GM18498 (cell line): Measurements from ENCODE around the gene MEIS1.

Experiments
- ATAC-seq: cut with Tn5 transposase; IDR thresholded peaks from one replicate; pipeline ENCODE4 v1.9.1; 2021; ENCODE audit warnings: mild to moderate bottlenecking, moderate library complexity; ENCODE audit not compliant: unreplicated experiment

Gene MEIS1

GRCh38 chr2:66531567-66531966 lies 96.6 kb downstream of the MEIS1 start:
- no peak for ATAC-seq

GRCh38 chr2:66532972-66533868 lies 98.3 kb downstream of the MEIS1 start:
- ATAC-seq = no peak

GRCh38 chr2:66534461-66534860 lies 99.5 kb downstream of the MEIS1 start:
- ATAC-seq = no peak

DNA sequence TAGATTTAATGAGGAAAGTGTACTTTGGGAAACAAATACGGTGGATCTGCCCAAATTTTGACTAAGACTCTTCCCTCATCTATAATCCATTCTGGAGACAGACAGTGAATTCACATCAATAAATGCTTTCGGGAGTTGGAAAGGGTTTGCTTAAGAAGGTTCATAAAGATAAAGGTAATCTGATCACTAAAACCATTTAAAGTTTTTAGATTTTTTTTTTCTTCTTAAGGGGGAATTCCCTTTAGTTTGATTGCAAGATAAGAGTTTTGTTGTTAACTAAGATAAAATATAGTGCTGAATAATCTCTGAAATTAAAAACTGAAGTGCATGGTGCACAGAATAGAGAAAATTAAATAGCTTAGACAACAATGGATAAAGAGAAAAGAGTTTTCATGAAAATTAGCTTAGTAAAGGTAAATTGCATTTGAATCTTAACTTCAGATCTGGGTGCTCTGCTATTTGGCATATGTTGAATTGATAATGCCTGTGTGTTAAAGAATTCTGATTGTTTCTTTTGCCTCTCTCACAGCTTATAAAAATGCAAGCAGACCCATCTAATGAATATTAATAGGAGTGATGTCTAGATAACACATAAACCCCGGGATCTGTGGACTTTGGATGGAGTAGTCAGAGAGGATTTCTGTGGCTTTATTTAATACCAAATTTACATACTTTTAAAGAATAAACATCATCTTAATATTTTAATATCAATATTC lies 100.8 kb downstream of the MEIS1 start:
- no peak for ATAC-seq

- ATAC-seq = no peak
Observed at GRCh38 chr2:66536290-66536673, 101.4 kb downstream of the MEIS1 start.

- ATAC-seq = no peak
Observed at GRCh38 chr2:66536997-66537396, 102.1 kb downstream of the MEIS1 start.

- ATAC-seq = no peak
Observed at GRCh38 chr2:66538291-66538690, 103.4 kb downstream of the MEIS1 start.

- no peak for ATAC-seq
Observed at GRCh38 chr2:66539452-66539851, 104.5 kb downstream of the MEIS1 start.

DNA sequence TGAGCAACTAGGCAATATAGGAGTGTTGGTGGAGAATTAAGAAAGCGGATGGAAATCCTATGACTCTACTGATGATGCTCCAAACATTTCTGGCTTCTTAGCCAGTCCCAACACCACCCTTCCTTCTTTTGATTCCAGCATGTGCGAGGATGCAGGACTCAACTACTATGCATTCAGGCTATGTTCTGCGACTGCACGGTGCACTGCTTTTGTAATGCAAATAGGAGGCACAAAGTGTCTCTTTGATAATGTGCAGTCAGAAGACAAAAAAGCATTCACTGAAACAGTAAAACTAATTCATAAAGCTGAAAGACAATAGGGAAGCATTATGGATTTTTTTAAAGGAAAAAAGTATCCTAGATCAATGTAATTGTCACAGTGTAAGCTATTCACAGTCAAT lies 106.7 kb downstream of the MEIS1 start:
- ATAC-seq = no peak

GRCh38 chr2:66543257-66543767 lies 108.4 kb downstream of the MEIS1 start:
- no peak for ATAC-seq

DNA sequence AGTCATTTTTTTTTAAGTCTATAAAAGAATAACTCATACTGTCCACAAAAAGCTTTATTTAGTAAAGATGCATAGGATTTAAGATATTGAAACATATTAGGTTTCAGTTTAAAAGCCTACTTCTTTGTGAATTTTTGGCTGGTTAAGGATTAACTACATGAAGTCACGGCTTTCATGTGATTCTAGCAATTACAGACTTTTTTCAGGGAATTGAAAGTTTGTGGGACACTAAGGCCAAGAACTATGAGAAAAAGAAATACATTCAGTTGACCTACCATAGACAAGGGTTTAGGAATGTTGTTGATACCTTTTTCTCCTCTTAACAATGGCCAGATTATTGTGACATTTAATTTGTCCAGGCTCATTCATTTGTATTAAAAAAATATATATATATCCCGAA lies 109.3 kb downstream of the MEIS1 start:
- no peak for ATAC-seq

DNA sequence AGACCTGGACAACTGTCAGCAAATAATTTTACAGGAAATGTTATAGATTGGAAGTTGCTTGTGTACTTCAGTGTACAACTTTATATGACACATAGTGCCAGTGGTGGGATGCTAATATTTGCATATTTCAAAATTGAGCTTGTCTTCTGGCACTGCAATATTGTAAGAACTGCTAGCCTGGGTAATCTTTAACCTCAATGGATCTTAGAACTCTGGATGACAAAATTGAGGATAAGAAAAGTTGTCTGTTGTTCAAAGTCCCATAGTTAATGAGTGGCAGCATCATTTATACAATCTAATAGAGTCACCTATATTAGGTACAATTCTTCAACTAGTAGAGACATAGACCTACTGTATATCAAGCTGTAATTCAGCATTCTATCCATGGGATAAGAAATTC lies 110.3 kb downstream of the MEIS1 start:
- no peak for ATAC-seq

- no peak for ATAC-seq
Observed at GRCh38 chr2:66547118-66547517, 112.2 kb downstream of the MEIS1 start.

GRCh38 chr2:66547887-66548286 lies 113.0 kb downstream of the MEIS1 start:
- no peak for ATAC-seq

DNA sequence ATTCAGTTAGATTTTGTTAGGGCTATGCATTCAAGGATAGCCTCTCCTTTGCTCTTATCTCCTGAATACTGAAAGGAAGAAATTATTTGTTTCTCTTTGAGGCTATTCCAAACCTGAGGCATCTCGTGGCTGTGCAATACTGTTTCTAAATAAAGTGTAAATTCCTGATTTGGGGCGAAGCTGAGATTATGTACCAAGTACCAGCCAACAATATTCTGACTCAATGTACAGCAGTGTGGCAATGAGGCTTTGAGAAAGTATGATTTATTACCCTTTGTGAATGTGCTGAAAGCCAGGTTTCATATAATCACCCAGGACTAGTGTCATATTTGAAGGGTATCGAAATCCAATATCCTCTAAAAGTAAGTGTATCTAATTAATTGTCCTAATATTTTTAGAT lies 113.5 kb downstream of the MEIS1 start:
- no peak for ATAC-seq

- no peak for ATAC-seq
Observed at GRCh38 chr2:66550826-66551225, 115.9 kb downstream of the MEIS1 start.

- ATAC-seq = no peak
Observed at GRCh38 chr2:66553370-66553769, 118.4 kb downstream of the MEIS1 start.

DNA sequence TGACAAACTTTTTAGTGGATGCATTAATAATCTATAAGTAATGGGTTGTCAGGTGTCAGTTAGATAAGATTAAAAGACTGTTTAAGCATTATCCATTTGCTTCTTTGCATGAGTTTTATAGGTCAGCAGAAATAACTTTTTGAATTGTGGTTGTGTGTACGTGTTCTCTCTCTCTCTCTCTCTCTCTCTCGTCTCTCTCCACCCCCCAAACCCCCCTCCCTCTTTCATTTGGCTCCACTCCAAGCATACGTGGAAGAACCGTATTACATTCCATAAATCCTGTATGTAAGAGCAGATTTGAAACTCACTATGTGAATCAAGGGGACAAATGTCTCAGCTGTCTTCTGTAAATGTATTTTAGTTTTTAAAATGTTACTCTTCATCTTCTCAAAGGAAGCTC lies 120.2 kb downstream of the MEIS1 start:
- no peak for ATAC-seq

DNA sequence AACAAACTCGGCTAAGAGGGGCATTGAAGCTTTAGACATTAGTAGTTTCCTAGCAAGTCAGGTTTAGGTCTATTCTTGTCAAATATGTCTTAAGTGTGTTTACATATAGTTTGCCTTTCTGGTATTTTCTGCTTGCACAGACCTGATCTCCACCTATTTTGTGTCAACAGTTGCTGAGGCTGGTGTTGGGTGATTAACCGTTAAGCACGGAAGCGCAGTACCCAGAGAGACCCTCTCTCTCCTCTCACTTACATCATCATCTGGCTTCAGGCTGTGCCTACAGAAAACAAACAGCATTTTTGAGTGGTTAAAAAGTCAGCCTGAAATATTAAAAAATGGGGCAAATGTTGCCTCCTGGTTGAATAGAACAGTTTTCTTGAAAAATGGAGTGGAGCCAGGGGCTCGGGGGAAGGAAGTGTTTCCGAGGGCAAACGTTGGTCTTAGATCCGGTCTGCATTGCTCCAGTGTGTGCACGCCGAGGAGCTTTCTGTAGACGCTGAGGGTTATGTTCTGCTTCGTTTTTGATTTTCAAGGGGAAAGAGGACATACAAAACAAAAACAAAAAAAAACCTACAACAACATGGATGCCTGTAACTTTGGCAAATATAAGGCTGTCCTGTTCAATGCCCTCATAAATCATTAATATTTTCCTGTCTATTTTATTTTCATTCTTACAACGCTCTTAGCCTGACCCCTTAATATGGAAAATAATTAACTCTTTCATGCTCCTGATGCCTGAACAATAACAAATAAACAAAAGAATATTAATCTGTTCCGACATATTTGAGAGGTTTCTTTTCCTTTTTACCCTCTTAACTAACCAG lies 120.8 kb downstream of the MEIS1 start:
- no peak for ATAC-seq

DNA sequence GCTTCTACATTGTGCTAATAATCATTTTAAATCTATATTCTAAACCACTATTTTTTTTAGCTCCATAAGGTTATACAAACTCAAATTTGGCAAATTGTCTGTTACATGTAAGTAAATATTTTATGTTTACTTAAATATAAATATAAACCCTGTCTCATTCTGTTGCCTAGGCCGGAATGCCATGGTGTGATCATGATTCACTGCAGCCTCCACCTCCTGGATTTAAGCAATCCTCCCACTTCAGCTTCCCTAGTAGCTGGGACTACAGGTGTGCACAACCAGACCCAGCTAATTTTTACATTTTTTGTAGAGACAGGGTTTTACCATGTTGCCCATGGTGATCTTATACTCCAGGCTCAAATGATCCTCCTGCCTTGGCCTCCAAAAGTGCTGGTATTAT lies 124.7 kb downstream of the MEIS1 start:
- ATAC-seq = no peak

DNA sequence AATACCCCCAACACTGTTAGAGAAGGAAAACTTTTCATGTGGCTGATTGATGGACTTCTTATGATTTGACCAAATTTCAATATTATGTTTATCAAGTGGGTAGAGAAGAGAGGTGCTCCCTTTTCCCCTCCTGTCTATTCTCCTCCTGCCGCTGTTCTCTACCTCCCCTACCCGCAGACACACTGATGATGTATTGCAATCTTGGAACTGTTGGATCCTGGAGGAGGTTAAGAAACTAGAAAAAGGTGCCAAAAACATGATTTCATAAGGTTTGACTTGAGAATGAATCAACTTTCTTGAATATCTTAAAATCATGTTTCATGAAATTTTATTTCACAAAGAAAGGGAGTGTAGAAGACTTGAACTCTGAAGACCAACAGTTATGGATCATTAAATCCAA lies 125.8 kb downstream of the MEIS1 start:
- no peak for ATAC-seq
